ENCODE measurements around the gene DFFA.

Gene DFFA, protein sequence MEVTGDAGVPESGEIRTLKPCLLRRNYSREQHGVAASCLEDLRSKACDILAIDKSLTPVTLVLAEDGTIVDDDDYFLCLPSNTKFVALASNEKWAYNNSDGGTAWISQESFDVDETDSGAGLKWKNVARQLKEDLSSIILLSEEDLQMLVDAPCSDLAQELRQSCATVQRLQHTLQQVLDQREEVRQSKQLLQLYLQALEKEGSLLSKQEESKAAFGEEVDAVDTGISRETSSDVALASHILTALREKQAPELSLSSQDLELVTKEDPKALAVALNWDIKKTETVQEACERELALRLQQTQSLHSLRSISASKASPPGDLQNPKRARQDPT

DNA sequence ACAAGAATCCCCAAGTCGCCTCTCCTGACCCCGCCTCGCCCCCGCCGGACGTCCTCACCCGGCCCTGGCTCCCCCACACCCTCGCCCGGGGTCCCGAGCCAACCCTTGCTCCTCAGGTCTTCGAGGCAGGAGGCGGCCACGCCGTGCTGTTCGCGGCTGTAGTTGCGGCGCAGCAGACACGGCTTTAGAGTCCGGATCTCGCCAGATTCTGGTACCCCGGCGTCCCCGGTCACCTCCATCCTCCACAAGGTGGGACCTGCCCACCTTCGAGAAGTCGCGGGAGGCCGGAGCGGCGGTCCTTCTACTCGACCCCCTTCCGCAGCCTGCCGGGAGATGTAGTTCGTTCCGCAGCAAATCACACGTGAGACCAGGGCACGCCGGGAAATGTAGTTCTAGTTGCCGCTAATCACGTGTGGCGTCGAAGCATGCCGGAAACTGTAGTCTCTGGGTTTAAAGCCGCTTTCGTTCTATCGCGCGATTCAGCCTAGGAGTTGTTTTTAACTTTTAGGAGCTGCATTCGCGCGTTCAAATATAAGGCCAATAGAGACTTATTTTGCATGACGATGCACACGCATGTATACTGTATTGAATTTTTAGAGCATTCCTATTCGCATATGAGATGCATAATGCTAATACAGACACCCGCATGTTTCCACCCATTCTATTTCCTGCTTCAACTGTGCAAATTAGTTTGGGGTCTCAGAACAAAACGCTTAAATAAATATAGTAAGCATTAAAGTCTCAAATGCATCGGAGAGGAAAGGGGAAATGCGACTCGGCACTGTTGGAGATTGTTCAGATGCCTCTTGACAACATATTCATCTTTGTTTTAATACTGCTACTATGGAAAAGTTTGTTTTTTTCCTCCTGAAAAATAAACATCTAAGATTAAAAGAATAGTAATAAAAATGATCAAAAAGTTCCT is at the start of gene DFFA:
Gene DFFA (minus strand): TSS at position 310 of the 925 bp plus-strand sequence. CDS start 71 bp downstream, at position 239.
- H3K27ac Mint-ChIP-seq: peak within 1 kb of the TSS; percentile 96
- peak within 1 kb of the TSS; percentile 96 for H3K4me3 Mint-ChIP-seq
- H3K36me3 Mint-ChIP-seq (ENCODE audit: low read depth): peaks cover 28% of the 10 kb centered on the region
- H3K4me1 Mint-ChIP-seq (ENCODE audit: low read depth): peaks cover 50% of the 10 kb centered on the region
- no peaks in the 10 kb centered on the region for H3K27me3 Mint-ChIP-seq
- H3K9me3 Mint-ChIP-seq: no peaks in the 10 kb centered on the region

DNA sequence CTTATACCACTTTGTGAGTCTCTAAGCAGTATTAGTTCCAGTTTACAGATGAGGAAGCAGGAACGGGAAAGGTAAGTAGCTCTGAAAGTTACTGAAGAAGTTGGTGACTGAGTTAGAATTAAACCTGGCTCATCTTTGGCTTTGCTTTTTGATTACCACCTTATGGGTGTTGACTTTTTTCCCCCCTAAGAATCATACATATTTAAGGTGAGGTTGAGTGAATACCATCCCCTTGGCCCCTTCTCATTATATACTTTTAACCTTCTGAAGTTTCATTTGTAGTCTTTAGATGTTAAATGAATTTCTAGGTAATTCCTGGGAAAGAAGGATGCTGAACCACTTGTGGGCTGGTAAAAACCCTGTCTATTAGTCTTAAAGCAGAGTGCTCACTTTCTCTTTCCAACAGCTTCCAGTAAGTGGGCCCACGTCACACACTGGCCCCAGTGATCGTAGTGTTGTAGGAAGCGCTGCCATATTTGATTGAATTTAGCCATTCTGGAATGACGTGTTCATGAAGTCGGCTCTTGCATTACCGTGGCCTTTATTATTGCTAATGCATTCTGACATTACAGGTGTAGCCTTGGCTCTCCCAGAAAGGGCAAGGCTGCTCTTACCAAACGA is 49.3 kb upstream of the DFFA start:
- no peaks in the 10 kb centered on the region for H3K27me3 Mint-ChIP-seq
- no peak overlapping the region for H3K4me3 Mint-ChIP-seq
- peaks cover 15% of the 10 kb centered on the region for H3K36me3 Mint-ChIP-seq (ENCODE audit: low read depth)
- H3K27ac Mint-ChIP-seq: peak overlapping the region; percentile 26
- no peaks in the 10 kb centered on the region for H3K9me3 Mint-ChIP-seq
- H3K4me1 Mint-ChIP-seq (ENCODE audit: low read depth): peaks cover 56% of the 10 kb centered on the region

DNA sequence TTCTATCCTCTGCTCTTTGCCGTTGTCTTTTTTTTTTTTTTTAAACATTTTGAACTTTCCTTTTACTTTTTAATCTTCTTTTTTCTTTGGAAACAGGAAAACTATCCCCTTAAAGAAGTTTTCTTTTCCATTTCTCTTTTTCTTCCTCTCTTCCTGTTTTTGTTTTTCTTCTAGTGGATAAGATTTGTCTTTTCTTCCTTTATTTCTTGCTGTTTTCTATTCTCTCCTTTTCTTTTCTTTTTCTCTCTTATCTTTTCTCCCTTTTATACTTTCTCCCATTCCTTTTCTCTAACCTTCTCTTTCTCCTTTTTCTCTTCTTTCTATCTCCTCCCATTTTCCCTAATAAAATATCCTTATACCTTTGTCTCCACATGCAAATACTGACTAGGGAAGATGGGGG is 48.6 kb upstream of the DFFA start:
- Mint-ChIP-seq H3K27me3 (no peaks in the 10 kb centered on the region), H3K36me3 (ENCODE audit: low read depth) (peaks cover 15% of the 10 kb centered on the region), H3K9me3 (no peaks in the 10 kb centered on the region), H3K4me1 (ENCODE audit: low read depth) (peaks cover 62% of the 10 kb centered on the region), H3K27ac (no peak overlapping the region), H3K4me3 (no peak overlapping the region)

DNA sequence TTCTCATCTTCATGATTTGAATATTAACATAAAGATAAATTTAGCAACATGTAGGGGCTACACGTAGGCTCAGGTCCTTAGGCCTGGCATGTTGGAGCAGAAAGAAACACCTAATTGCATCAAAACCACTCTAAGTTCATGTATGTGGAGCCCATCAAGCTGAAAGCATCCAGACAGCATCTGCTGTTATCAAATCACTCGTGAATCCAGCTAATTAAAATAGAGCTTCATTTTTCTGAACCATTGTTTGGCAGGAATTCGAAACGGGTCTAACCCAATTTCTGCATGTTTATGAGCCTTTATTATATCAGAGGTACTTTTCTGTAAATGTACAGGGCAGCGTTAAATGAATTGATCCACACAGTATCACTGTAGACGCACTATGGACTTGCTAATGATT is 48.2 kb upstream of the DFFA start:
- no peaks in the 10 kb centered on the region for H3K9me3 Mint-ChIP-seq
- peaks cover 15% of the 10 kb centered on the region for H3K36me3 Mint-ChIP-seq (ENCODE audit: low read depth)
- no peak overlapping the region for H3K4me3 Mint-ChIP-seq
- peaks cover 67% of the 10 kb centered on the region for H3K4me1 Mint-ChIP-seq (ENCODE audit: low read depth)
- H3K27ac Mint-ChIP-seq: no peak overlapping the region
- no peaks in the 10 kb centered on the region for H3K27me3 Mint-ChIP-seq

DNA sequence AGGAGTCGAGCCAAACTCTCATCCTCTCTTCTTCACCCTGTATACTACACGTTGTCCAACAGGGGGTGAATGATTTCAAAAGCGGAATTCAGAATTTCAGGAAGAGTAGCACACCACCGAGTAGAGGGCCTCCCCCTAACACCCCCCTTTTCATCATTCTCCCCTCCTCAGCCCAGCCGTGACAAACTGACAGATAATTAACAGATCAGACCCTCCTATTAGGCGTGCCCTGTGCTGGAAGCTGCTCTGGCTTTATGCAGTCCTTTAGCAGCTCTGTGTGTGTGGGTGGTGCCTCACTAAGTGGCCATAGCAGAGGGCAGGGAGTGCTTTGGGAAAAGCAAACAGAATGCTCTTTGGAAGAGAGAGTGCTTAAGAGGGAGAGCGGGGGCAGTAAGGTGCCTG is 46.7 kb upstream of the DFFA start:
- H3K9me3 Mint-ChIP-seq: no peaks in the 10 kb centered on the region
- peaks cover 67% of the 10 kb centered on the region for H3K4me1 Mint-ChIP-seq (ENCODE audit: low read depth)
- H3K27ac Mint-ChIP-seq: no peak overlapping the region
- H3K27me3 Mint-ChIP-seq: no peaks in the 10 kb centered on the region
- H3K36me3 Mint-ChIP-seq (ENCODE audit: low read depth): peaks cover 11% of the 10 kb centered on the region
- H3K4me3 Mint-ChIP-seq: no peak overlapping the region

DNA sequence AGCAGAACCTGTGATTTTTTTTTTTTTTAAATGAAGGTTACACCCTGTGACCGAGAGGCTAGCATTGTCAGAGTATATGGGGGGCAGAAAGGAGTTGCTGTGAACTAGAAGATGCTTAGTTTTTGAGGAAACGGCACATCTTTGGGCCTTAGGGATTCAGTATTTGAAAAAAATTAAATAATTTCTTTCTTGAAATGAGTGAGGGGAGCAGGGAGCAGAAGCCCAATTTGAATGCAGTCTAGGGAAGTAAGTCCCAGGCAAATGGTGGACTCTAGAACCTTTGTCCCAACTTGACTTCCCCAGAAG is 45.3 kb upstream of the DFFA start:
- Mint-ChIP-seq H3K27me3 (no peaks in the 10 kb centered on the region), H3K9me3 (no peaks in the 10 kb centered on the region), H3K27ac (no peak overlapping the region), H3K4me1 (ENCODE audit: low read depth) (peaks cover 74% of the 10 kb centered on the region), H3K36me3 (ENCODE audit: low read depth) (peaks cover 8% of the 10 kb centered on the region), H3K4me3 (no peak overlapping the region)

DNA sequence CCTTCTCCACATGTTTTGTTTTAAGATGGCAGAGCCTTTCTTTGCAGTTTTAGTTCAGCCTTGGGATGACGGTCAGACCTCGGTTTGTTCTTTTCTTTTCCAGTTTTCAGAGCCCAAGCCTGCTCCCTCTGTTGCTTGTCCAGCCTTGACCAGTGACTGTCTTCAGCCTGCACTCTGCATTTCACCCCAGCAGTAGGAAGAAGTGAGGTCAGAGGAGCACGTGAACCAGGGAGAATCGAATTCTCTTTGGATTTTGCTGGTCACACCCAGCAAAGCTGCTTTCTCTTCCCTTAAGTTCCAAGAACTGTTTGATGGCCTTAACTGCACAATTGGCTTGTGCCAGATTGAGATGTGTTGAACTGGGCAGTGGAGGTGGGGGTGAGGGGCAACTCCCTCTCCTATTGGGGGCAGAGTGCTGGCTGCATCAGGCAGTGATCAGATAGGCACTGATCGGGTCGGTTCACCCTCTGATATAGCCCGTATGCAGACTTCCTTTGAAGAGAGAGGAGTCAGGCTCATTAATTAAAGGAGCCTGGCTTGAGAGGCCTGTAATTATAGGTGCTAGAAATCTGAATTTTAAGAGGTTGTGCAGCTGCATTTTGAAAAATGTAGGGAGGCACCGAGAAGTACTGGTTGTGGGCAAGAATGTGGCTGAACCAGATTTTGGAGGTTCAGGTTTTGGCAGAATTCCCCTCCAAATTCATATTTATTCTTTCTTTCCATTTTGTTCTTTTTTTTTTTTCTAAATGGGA is 44.8 kb upstream of the DFFA start:
- Mint-ChIP-seq H3K4me1 (ENCODE audit: low read depth) (peaks cover 74% of the 10 kb centered on the region), H3K27ac (peak overlapping the region; percentile 63), H3K4me3 (no peak overlapping the region)

DNA sequence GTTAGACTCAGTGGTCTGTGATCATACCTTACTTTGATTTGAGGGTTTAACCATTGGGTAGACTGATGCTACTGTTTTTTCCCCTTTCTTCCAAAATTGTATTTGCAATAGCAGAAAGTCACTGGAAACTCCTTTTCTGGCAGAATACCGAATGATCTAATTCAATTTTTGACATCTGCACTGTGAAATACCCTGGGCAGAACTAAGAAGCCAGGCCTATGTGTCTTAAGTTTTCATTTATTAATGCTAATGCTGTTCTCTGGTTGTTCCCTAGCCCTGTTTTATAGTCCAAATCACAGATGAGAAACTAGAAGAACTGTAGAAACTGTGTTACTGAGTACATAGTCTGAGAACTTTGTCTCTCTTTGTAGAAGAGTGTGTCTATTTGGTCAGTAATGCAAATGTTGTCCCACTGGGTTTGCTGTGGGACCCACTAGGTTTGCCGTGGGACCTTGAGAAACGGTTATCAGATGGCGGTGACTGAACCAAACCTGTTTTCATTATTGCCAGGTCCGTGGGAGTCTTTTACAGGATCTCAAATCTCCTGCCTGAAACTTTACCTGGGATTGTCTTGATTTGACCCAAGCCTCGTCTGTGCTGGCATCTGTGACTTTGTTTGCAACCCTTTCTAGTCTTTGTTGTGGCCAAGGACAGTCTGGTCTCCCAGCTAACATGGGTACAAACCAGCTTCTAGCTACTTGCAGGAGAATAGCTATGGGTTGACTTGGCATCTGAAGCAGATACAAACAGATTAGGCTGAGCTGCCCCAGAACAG is 43.8 kb upstream of the DFFA start:
- Mint-ChIP-seq H3K27me3 (no peaks in the 10 kb centered on the region), H3K36me3 (ENCODE audit: low read depth) (peaks cover 8% of the 10 kb centered on the region), H3K9me3 (no peaks in the 10 kb centered on the region), H3K27ac (peak overlapping the region; percentile 16), H3K4me3 (no peak overlapping the region), H3K4me1 (ENCODE audit: low read depth) (peaks cover 74% of the 10 kb centered on the region)

More for the DNA sequence above, 44.8 kb upstream of the DFFA start:
- Mint-ChIP-seq H3K27me3 (no peaks in the 10 kb centered on the region), H3K9me3 (no peaks in the 10 kb centered on the region), H3K36me3 (ENCODE audit: low read depth) (peaks cover 8% of the 10 kb centered on the region)

DNA sequence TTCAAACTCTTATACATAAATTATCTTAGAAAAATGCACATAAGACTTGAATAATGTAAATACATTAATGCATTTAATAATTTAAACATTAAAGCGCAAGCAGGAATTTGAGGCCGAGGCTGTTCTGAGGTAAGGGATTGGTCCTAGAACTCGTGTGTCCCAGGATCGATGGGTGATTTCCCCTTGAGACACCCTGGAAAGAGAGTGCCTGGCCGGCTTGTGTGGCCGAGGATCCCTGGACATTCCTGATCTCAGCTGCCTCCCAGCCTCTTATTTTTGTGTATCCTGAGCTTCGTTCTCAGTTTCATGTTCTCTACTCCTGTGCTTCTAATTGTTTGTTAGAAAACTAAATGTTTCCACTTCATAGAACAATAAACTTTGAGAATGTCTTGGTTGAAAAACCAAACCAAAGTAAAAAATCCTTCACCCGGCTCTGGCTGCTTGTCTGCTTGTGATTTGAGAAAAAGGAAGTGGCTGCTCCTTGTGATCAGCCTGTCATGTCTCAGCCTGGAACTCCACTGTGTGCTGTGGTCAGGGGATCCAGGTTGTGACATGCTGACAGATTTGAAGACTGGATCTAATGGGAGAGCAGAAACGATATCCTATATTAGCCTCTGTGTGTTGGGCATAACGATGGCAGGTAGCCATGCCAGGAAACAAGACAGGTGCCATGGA is 43.1 kb upstream of the DFFA start:
- H3K4me3 Mint-ChIP-seq: peak overlapping the region; percentile 18
- H3K9me3 Mint-ChIP-seq: no peaks in the 10 kb centered on the region
- no peaks in the 10 kb centered on the region for H3K27me3 Mint-ChIP-seq
- peak overlapping the region; percentile 13 for H3K27ac Mint-ChIP-seq
- H3K36me3 Mint-ChIP-seq (ENCODE audit: low read depth): peaks cover 4% of the 10 kb centered on the region
- H3K4me1 Mint-ChIP-seq (ENCODE audit: low read depth): peaks cover 74% of the 10 kb centered on the region

DNA sequence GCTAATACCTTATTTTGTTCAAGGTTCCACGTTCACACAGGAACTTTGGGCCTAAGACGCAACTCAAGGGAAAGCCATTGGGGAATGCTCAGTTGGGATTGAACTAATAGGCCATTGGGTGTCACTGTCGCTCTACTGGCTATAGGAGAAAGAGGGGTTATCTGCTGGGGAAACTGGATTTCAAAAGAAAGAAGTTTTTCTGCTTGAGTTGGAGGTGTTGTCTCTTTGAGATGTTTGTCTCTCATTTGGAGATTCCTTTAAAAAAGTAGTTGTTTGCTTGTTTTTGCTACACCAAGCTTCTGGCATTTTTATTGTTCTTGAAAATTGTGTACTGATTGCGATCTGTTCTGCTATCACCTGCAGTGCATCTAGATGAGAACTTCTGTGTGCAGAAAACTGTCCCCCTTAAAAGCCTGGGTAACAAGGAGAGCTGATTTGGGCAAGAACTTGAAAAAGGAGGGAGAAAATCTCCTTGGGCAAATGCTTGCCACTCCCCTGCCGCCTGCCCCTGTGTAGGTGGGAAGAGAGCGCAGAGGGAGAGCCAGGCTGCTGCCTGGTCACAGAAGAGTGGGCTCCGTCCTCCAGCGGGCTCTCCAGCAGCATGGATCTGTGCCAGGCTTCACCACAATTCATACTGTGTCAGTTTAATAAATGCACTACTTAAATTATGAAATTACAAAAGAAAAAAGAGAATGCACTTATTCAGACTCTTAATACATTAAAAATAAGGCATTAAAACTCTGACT is 42.3 kb upstream of the DFFA start:
- Mint-ChIP-seq H3K9me3 (no peaks in the 10 kb centered on the region), H3K27ac (no peak overlapping the region), H3K4me1 (ENCODE audit: low read depth) (peaks cover 81% of the 10 kb centered on the region), H3K4me3 (no peak overlapping the region), H3K27me3 (no peaks in the 10 kb centered on the region), H3K36me3 (ENCODE audit: low read depth) (peaks cover 1% of the 10 kb centered on the region)

DNA sequence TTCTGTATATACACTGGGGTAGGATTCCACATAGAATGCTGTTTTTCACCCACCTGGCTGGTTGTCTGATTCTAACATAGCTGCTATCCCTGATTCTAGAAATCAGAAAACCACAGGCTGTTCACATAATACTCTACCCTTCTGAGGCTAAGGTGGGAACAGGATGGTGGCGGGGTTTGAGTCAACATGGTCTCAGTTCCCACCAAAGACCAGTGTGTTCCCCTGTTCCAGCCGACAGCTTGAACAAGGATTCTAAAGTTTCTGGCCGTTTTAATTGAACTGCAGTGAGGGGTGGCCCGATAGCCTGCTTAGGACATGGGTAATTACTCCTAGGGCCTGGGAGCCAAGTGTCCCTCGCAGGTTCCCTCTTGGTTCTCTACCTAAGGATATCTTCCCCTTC is 40.9 kb upstream of the DFFA start:
- no peaks in the 10 kb centered on the region for H3K9me3 Mint-ChIP-seq
- H3K4me3 Mint-ChIP-seq: peak overlapping the region; percentile 4
- no peaks in the 10 kb centered on the region for H3K36me3 Mint-ChIP-seq (ENCODE audit: low read depth)
- H3K4me1 Mint-ChIP-seq (ENCODE audit: low read depth): peaks cover 88% of the 10 kb centered on the region
- no peaks in the 10 kb centered on the region for H3K27me3 Mint-ChIP-seq
- H3K27ac Mint-ChIP-seq: peak overlapping the region; percentile 66

DNA sequence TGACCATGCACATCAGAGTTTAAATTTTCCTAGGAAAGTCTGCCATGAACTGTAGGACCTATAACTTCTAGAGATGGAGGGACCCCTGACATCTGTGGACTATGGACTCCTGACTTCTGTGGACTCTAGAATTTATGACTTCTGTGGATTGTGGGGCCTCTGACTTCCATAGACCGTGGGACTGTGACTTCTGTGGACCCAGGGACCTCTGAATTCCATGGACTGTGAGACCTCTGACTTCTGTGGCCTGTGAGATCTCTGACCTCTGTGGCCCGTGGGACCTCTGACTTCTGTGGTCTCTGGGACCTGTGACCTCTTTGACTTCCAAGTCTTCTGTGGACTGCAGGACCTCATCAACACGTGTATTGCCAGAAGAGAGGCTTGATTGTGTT is 39.2 kb upstream of the DFFA start:
- H3K9me3 Mint-ChIP-seq: no peaks in the 10 kb centered on the region
- no peaks in the 10 kb centered on the region for H3K36me3 Mint-ChIP-seq (ENCODE audit: low read depth)
- H3K4me1 Mint-ChIP-seq (ENCODE audit: low read depth): peaks cover 82% of the 10 kb centered on the region
- H3K4me3 Mint-ChIP-seq: peak overlapping the region; percentile 49
- H3K27me3 Mint-ChIP-seq: no peaks in the 10 kb centered on the region
- H3K27ac Mint-ChIP-seq: peak overlapping the region; percentile 90
